Loucy (cell line): ENCODE data around the gene MTG2.

ENCODE experiments used
- H2AFZ ChIP-seq: fragments of 200-600 bp; sonication (generic); 2 replicates; pipeline ENCODE4 v1.6.0; 2016; ENCODE audit warnings: antibody characterized with exemption, mild to moderate bottlenecking, low read length, moderate library complexity
- H3F3A ChIP-seq: fragments of 200-600 bp; 2 replicates; pipeline ENCODE4 v1.6.0; 2016; ENCODE audit warnings: antibody characterized with exemption, low read depth, mild to moderate bottlenecking
- H3K27me3 ChIP-seq: fragments of 200-600 bp; sonication (generic); 2 replicates; pipeline ENCODE4 v1.6.1; 2014; ENCODE audit warnings: low read length, mild to moderate bottlenecking; ENCODE audit not compliant: insufficient read depth, poor library complexity, severe bottlenecking
- H3K36me3 ChIP-seq: fragments of 200-600 bp; sonication (generic); 2 replicates; pipeline ENCODE4 v1.6.1; 2016; ENCODE audit warnings: low read length; ENCODE audit not compliant: insufficient read depth
- H3K4me1 ChIP-seq: fragments of 200-600 bp; sonication (generic); 2 replicates; pipeline ENCODE4 v1.5.1; 2014; ENCODE audit warnings: low read length, mild to moderate bottlenecking; ENCODE audit not compliant: insufficient read depth, poor library complexity, severe bottlenecking
- H3K4me2 ChIP-seq: fragments of 200-600 bp; sonication (generic); 2 replicates; pipeline ENCODE4 v1.6.0; 2014; ENCODE audit warnings: antibody characterized with exemption, low read length, low read depth, mild to moderate bottlenecking; ENCODE audit not compliant: poor library complexity, severe bottlenecking
- H3K4me3 ChIP-seq: fragments of 200-600 bp; sonication (generic); 2 replicates; pipeline ENCODE4 v1.5.1; 2014; ENCODE audit warnings: low read length, mild to moderate bottlenecking, mixed read lengths; ENCODE audit not compliant: poor library complexity, severe bottlenecking
- H3K79me2 ChIP-seq: fragments of 200-600 bp; sonication (generic); 2 replicates; pipeline ENCODE4 v1.6.1; 2014; ENCODE audit warnings: low read length; ENCODE audit not compliant: insufficient read depth
- H3K9ac ChIP-seq: fragments of 200-600 bp; sonication (generic); 2 replicates; pipeline ENCODE4 v1.6.0; 2014; ENCODE audit warnings: mild to moderate bottlenecking, low read depth, low read length, moderate library complexity; ENCODE audit not compliant: poor library complexity, severe bottlenecking
- H3K9me2 ChIP-seq: fragments of 200-600 bp; sonication (generic); replicated peaks from 2 replicates; pipeline ENCODE4 v1.6.1; 2016; ENCODE audit warnings: low read depth, low read length, mixed read lengths
- H3K9me3 ChIP-seq: fragments of 200-600 bp; sonication (generic); 2 replicates; pipeline ENCODE4 v1.6.1; 2014; ENCODE audit warnings: mild to moderate bottlenecking, antibody characterized with exemption, low read length, low read depth; ENCODE audit not compliant: insufficient read depth
- H4K20me1 ChIP-seq: fragments of 200-600 bp; sonication (generic); 2 replicates; pipeline ENCODE4 v1.6.0; 2014; ENCODE audit warnings: antibody characterized with exemption, low read length, mild to moderate bottlenecking; ENCODE audit not compliant: insufficient read depth, poor library complexity, severe bottlenecking
- EZH2phosphoT487 ChIP-seq: fragments of 200-600 bp; IDR thresholded peaks from 2 replicates; pipeline ENCODE4 v1.6.1; 2018; ENCODE audit warnings: antibody characterized with exemption, mild to moderate bottlenecking, moderate library complexity, borderline replicate concordance
- TF ChIP-seq, protein P1 (sequence below): fragments of 200-600 bp; sonication (generic); conservative IDR thresholded peaks from 2 replicates; pipeline ENCODE4 v1.5.1; 2014; ENCODE audit warnings: mild to moderate bottlenecking, antibody characterized with exemption, low read length

MTG2 gene

DNA sequence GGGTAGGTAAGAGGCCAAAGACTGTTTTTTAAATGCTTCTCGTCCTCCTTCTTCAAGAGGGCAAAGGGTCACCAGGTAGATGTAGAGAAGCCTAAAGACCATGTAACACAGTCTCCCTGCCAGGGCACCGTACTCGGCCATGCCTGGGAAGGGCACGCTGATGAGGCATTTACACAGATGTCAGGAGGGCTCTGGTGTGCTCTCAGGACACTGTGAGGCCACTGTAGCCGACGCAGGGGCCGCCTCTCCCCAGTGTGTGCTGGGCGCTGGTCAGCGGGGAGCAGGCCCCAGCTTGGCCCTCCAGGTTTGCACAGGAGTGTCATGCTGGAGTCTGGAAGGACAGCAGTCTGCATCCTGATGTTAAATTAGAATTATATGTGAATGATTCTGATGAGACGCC lies 7.1 kb upstream of the MTG2 start:
- no peak for TF ChIP-seq EZH2phosphoT487
- TF ChIP-seq, protein P1, sequence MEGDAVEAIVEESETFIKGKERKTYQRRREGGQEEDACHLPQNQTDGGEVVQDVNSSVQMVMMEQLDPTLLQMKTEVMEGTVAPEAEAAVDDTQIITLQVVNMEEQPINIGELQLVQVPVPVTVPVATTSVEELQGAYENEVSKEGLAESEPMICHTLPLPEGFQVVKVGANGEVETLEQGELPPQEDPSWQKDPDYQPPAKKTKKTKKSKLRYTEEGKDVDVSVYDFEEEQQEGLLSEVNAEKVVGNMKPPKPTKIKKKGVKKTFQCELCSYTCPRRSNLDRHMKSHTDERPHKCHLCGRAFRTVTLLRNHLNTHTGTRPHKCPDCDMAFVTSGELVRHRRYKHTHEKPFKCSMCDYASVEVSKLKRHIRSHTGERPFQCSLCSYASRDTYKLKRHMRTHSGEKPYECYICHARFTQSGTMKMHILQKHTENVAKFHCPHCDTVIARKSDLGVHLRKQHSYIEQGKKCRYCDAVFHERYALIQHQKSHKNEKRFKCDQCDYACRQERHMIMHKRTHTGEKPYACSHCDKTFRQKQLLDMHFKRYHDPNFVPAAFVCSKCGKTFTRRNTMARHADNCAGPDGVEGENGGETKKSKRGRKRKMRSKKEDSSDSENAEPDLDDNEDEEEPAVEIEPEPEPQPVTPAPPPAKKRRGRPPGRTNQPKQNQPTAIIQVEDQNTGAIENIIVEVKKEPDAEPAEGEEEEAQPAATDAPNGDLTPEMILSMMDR = no peak
- no peaks in the 10 kb centered on the region for H3K4me1 ChIP-seq
- no peaks in the 10 kb centered on the region for H3K79me2 ChIP-seq
- H4K20me1 ChIP-seq = no peaks in the 10 kb centered on the region
- no peak overlapping the region for H3K4me3 ChIP-seq
- H3K9me2 ChIP-seq = no peaks in the 10 kb centered on the region
- no peak overlapping the region for H3K4me2 ChIP-seq
- H3K9ac ChIP-seq = no peak overlapping the region
- H3F3A ChIP-seq = no peaks in the 10 kb centered on the region
- peaks cover 16% of the 10 kb centered on the region; the same call in 1 of the 2 replicates for H3K36me3 ChIP-seq
- H3K9me3 ChIP-seq = no peaks in the 10 kb centered on the region
- no peak overlapping the region for H2AFZ ChIP-seq
- no peaks in the 10 kb centered on the region for H3K27me3 ChIP-seq

DNA sequence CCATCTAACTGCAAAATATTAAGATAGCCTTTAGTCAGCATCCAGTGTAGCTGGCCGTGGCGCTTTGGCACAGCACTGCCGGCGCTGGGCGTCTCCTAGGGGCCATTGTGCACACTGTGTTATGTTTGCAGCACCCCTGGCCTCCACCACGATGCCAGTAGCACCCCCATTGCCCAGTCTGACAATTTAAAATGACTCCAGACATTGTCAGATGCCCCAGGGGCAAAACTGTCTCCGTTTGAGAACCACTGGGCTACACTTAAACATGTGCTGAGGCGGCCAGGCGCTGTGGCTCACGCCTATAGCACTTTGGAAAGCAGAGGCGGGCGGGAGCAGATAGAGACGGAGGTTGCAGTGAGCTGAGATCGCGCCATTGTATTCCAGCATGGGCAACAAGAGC lies 6.0 kb upstream of the MTG2 start:
- Histone ChIP-seq H4K20me1 (no peaks in the 10 kb centered on the region), H3K4me2 (no peak overlapping the region), H2AFZ (no peak overlapping the region), H3K36me3 (peaks cover 16% of the 10 kb centered on the region; the same call in 1 of the 2 replicates), H3K9me3 (no peaks in the 10 kb centered on the region), H3K9me2 (no peaks in the 10 kb centered on the region), H3F3A (no peaks in the 10 kb centered on the region; the same call in 1 of the 2 replicates), H3K79me2 (peaks cover 2% of the 10 kb centered on the region), H3K4me1 (peaks cover 3% of the 10 kb centered on the region), H3K27me3 (no peaks in the 10 kb centered on the region), H3K4me3 (no peak overlapping the region), H3K9ac (no peak overlapping the region)
- TF ChIP-seq EZH2phosphoT487 = no peak
- TF ChIP-seq, protein P1 = no peak

- H3F3A ChIP-seq = no peaks in the 10 kb centered on the region; the same call in 1 of the 2 replicates
- H3K79me2 ChIP-seq = peaks cover 7% of the 10 kb centered on the region
- H3K9me3 ChIP-seq = no peaks in the 10 kb centered on the region
- TF ChIP-seq, protein P1 = no peak
- no peak for TF ChIP-seq EZH2phosphoT487
- H4K20me1 ChIP-seq = no peaks in the 10 kb centered on the region
- H3K4me3 ChIP-seq = no peak overlapping the region
- no peak overlapping the region for H3K4me2 ChIP-seq
- no peaks in the 10 kb centered on the region for H3K27me3 ChIP-seq
- no peaks in the 10 kb centered on the region for H3K9me2 ChIP-seq
- H2AFZ ChIP-seq = no peak overlapping the region
- H3K36me3 ChIP-seq = peaks cover 16% of the 10 kb centered on the region; the same call in 1 of the 2 replicates
- H3K9ac ChIP-seq = no peak overlapping the region
- H3K4me1 ChIP-seq = peaks cover 7% of the 10 kb centered on the region
Measured at GRCh38 chr20:62177307-62177706, 5.5 kb upstream of the MTG2 start.
